ENCODE measurements around the gene MLH3. TPM values are rescaled to one million over a fixed set of nuclear protein-coding genes. Genes with fewer than 3 reads are reported as not detected.

Gene MLH3
- total and polyA plus RNA-seq, 2 of the 13 experiments (the other 11 are each of a cell fraction or from before 2014, with no cell fraction given) = 14.4 to 24.8 TPM

DNA sequence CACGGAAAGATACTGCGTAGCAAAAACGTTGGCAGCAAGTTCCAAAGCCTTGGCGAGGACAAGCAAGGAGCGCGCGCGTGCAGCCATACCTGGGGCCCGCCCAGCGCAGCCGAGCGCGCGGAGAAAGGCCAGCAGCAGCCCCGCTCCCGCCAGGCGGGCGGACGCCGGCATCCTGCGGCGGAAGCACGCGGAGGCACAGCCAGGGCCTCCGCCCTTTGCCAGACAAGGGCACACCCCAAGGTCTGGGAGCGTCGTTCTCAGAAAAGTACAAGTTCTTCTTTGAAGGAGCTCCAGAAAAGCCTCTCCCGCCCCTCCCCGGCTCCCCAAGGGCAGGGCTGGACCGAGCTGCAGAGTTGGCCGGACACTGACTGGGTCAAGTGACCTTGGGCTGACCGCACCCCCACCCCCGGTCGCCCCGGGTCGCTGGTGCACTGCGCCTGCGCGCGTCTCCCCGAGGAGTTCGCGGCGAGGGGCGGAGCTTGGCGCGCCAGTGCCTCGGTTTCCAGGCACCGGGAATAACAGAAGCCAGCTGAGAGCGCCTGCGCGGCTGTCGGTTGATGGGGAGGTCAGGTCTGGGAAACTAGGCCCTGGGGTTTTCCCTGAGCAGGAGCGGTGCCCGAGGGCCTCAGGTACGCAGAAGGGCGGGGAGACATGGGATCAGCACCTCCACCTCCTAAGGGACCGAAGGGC lies 18.0 kb upstream of the MLH3 start, which contains the start of gene ZC2HC1C (continued):
- TF ChIP-seq IRF2 (CRISPR knock-in tag; IDR thresholded peaks at IDR 0.05) (peak; percentile 57; the same call in 1 of the 2 replicates), TIGD3 (CRISPR knock-in tag; IDR thresholded peaks at IDR 0.05; ENCODE audit: borderline replicate concordance) (no peak), FOXC1 (CRISPR knock-in tag; IDR thresholded peaks at IDR 0.05; ENCODE audit: borderline replicate concordance) (peak; percentile 82), SP2 (CRISPR knock-in tag; IDR thresholded peaks at IDR 0.05) (no peak; the same call in none of the 2 replicates), ZNF709 (CRISPR knock-in tag; IDR thresholded peaks at IDR 0.05) (no peak; the same call in 1 of the 2 replicates), SP1 (IDR thresholded peaks at IDR 0.05) (no peak), SP1 (CRISPR knock-in tag; IDR thresholded peaks at IDR 0.05) (no peak), PHF20 (CRISPR knock-in tag; IDR thresholded peaks at IDR 0.05) (peak; percentile 67), ZNF552 (CRISPR knock-in tag; IDR thresholded peaks at IDR 0.05; ENCODE audit: borderline replicate concordance) (no peak), ZNF782 (CRISPR knock-in tag; IDR thresholded peaks at IDR 0.05; ENCODE audit: borderline replicate concordance) (no peak), HMG20B (CRISPR knock-in tag; conservative IDR thresholded peaks at IDR 0.05) (no peak), ZNF326 (CRISPR knock-in tag; IDR thresholded peaks at IDR 0.05; ENCODE audit: borderline replicate concordance) (no peak), NFIC (IDR thresholded peaks at IDR 0.05; ENCODE audit: low read length) (no peak), AGO2 (optimal IDR thresholded peaks at IDR 0.05; ENCODE audit: low read depth, low read length) (peak; percentile 88), NR2C2 (CRISPR knock-in tag; IDR thresholded peaks at IDR 0.05; ENCODE audit: borderline replicate concordance) (peak; percentile 90), ZNF44 (CRISPR knock-in tag; IDR thresholded peaks at IDR 0.05) (no peak), ELF4 (CRISPR knock-in tag; IDR thresholded peaks at IDR 0.05; ENCODE audit: borderline replicate concordance) (no peak; the same call in 1 of the 2 replicates), SNAPC2 (CRISPR knock-in tag; IDR thresholded peaks at IDR 0.05) (no peak), KDM4B (CRISPR knock-in tag; IDR thresholded peaks at IDR 0.05) (peak; percentile 20; the same call in 1 of the 2 replicates), TCF12 (IDR thresholded peaks at IDR 0.05) (no peak), TCF12 (CRISPR knock-in tag; IDR thresholded peaks at IDR 0.05) (0 out of 2 replicates have a peak, but pooled peaks have one; percentile 39), MED13 (CRISPR knock-in tag; IDR thresholded peaks at IDR 0.05) (peak; percentile 93)
- TF ChIP-seq, protein P1, sequence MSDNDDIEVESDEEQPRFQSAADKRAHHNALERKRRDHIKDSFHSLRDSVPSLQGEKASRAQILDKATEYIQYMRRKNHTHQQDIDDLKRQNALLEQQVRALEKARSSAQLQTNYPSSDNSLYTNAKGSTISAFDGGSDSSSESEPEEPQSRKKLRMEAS (IDR thresholded peaks at IDR 0.05) = peak; percentile 84
- TF ChIP-seq, protein P2, sequence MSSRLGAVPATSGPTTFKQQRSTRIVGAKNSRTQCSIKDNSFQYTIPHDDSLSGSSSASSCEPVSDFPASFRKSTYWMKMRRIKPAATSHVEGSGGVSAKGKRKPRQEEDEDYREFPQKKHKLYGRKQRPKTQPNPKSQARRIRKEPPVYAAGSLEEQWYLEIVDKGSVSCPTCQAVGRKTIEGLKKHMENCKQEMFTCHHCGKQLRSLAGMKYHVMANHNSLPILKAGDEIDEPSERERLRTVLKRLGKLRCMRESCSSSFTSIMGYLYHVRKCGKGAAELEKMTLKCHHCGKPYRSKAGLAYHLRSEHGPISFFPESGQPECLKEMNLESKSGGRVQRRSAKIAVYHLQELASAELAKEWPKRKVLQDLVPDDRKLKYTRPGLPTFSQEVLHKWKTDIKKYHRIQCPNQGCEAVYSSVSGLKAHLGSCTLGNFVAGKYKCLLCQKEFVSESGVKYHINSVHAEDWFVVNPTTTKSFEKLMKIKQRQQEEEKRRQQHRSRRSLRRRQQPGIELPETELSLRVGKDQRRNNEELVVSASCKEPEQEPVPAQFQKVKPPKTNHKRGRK (CRISPR knock-in tag; IDR thresholded peaks at IDR 0.05) = 0 out of 2 replicates have a peak, but pooled peaks have one; percentile 29
- TF ChIP-seq, protein P3, sequence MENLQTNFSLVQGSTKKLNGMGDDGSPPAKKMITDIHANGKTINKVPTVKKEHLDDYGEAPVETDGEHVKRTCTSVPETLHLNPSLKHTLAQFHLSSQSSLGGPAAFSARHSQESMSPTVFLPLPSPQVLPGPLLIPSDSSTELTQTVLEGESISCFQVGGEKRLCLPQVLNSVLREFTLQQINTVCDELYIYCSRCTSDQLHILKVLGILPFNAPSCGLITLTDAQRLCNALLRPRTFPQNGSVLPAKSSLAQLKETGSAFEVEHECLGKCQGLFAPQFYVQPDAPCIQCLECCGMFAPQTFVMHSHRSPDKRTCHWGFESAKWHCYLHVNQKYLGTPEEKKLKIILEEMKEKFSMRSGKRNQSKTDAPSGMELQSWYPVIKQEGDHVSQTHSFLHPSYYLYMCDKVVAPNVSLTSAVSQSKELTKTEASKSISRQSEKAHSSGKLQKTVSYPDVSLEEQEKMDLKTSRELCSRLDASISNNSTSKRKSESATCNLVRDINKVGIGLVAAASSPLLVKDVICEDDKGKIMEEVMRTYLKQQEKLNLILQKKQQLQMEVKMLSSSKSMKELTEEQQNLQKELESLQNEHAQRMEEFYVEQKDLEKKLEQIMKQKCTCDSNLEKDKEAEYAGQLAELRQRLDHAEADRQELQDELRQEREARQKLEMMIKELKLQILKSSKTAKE (CRISPR knock-in tag; IDR thresholded peaks at IDR 0.05; ENCODE audit: borderline replicate concordance) = 0 out of 2 replicates have a peak, but pooled peaks have one; percentile 2

Data from HepG2 (cell line).